Muscle layer of duodenum (tissue), 2 donors: Measurements from ENCODE around the gene NTPCR.

Experiments used
- H3K27ac ChIP-seq: one replicate; pipeline ENCODE4 v1.7.0; 2013; ENCODE audit warnings: mild to moderate bottlenecking, low read length
- H3K27me3 ChIP-seq: one replicate; pipeline ENCODE4 v1.7.0; 2013; ENCODE audit warnings: low read depth, mild to moderate bottlenecking, control low read depth, low read length
- H3K36me3 ChIP-seq, 2 donors: one replicate each; pipeline ENCODE4 v1.7.0; 2013; ENCODE audit warnings: low read length in 2 of 2, control low read depth in 1 of 2, mild to moderate bottlenecking in 1 of 2; ENCODE audit not compliant: insufficient read depth in 2 of 2, control insufficient read depth in 1 of 2
- H3K4me1 ChIP-seq, 2 donors: one replicate each; pipeline ENCODE4 v1.7.0; 2013; ENCODE audit warnings: low read length in 2 of 2, mild to moderate bottlenecking in 2 of 2, control low read depth in 1 of 2, moderate library complexity in 1 of 2; ENCODE audit not compliant: insufficient read depth in 2 of 2, control insufficient read depth in 1 of 2
- H3K4me3 ChIP-seq, 2 donors: one replicate each; pipeline ENCODE4 v1.7.0; 2013; ENCODE audit warnings: low read length in 2 of 2, low read depth in 1 of 2, mild to moderate bottlenecking in 1 of 2
- H3K9me3 ChIP-seq, 2 donors: one replicate each; pipeline ENCODE4 v1.7.0; 2013; ENCODE audit warnings: low read length in 2 of 2, control low read depth in 1 of 2, mild to moderate bottlenecking in 1 of 2; ENCODE audit not compliant: control insufficient read depth in 1 of 2
- donor health status: healthy.

NTPCR gene

GRCh38 chr1:232932486-232933425, 17.7 kb upstream of the NTPCR start:
- Histone ChIP-seq H3K4me3 (no peak overlapping the region), H3K36me3 (no peaks in the 10 kb centered on the region), H3K9me3 (no peaks in the 10 kb centered on the region), H3K27me3 (no peaks in the 10 kb centered on the region), H3K27ac (no peak overlapping the region), H3K4me1 (no peaks in the 10 kb centered on the region)

- Histone ChIP-seq H3K4me1 (no peaks in the 10 kb centered on the region), H3K36me3 (no peaks in the 10 kb centered on the region), H3K9me3 (no peaks in the 10 kb centered on the region), H3K27me3 (no peaks in the 10 kb centered on the region), H3K4me3 (no peak overlapping the region), H3K27ac (no peak overlapping the region)
These were observed 13.5 kb upstream of the NTPCR start for GRCh38 chr1:232936941-232937340.

- Histone ChIP-seq H3K27ac (no peak overlapping the region), H3K4me1 (no peaks in the 10 kb centered on the region), H3K27me3 (no peaks in the 10 kb centered on the region), H3K36me3 (no peaks in the 10 kb centered on the region), H3K9me3 (no peaks in the 10 kb centered on the region), H3K4me3 (no peak overlapping the region)
These were observed 12.6 kb upstream of the NTPCR start for GRCh38 chr1:232937741-232938375.

GRCh38 chr1:232938926-232939325, 11.5 kb upstream of the NTPCR start:
- no peaks in the 10 kb centered on the region for H3K4me1 ChIP-seq
- no peak overlapping the region for H3K4me3 ChIP-seq
- H3K27me3 ChIP-seq: no peaks in the 10 kb centered on the region
- H3K36me3 ChIP-seq: no peaks in the 10 kb centered on the region
- no peaks in the 10 kb centered on the region for H3K9me3 ChIP-seq
- H3K27ac ChIP-seq: no peak overlapping the region

GRCh38 chr1:232939748-232940147, 10.7 kb upstream of the NTPCR start:
- Histone ChIP-seq H3K36me3 (no peaks in the 10 kb centered on the region), H3K27ac (no peak overlapping the region), H3K9me3 (no peaks in the 10 kb centered on the region), H3K4me3 (no peak overlapping the region), H3K27me3 (no peaks in the 10 kb centered on the region), H3K4me1 (no peaks in the 10 kb centered on the region)

- H3K9me3 ChIP-seq: no peaks in the 10 kb centered on the region
- no peak overlapping the region for H3K27ac ChIP-seq
- H3K36me3 ChIP-seq: no peaks in the 10 kb centered on the region
- H3K4me1 ChIP-seq: no peaks in the 10 kb centered on the region
- H3K27me3 ChIP-seq: no peaks in the 10 kb centered on the region
- H3K4me3 ChIP-seq: no peak overlapping the region
These were observed 10.1 kb upstream of the NTPCR start for GRCh38 chr1:232940262-232940661.

- Histone ChIP-seq H3K4me3 (no peak overlapping the region), H3K27me3 (no peaks in the 10 kb centered on the region), H3K36me3 (no peaks in the 10 kb centered on the region), H3K27ac (no peak overlapping the region), H3K9me3 (no peaks in the 10 kb centered on the region), H3K4me1 (no peaks in the 10 kb centered on the region)
These were observed 7.8 kb upstream of the NTPCR start for GRCh38 chr1:232942413-232943294.

GRCh38 chr1:232943679-232944252, 6.6 kb upstream of the NTPCR start:
- Histone ChIP-seq H3K4me3 (no peak overlapping the region), H3K27me3 (no peaks in the 10 kb centered on the region), H3K36me3 (no peaks in the 10 kb centered on the region), H3K9me3 (no peaks in the 10 kb centered on the region), H3K27ac (no peak overlapping the region), H3K4me1 (no peaks in the 10 kb centered on the region)

- Histone ChIP-seq H3K4me1 (no peaks in the 10 kb centered on the region), H3K27me3 (no peaks in the 10 kb centered on the region), H3K4me3 (no peak overlapping the region), H3K27ac (no peak overlapping the region), H3K9me3 (no peaks in the 10 kb centered on the region), H3K36me3 (no peaks in the 10 kb centered on the region)
These were observed 6.1 kb upstream of the NTPCR start for GRCh38 chr1:232944347-232944746.

GRCh38 chr1:232949636-232950196, 695 bp upstream of the NTPCR start:
- peak overlapping the region; percentile 84 to 96 for H3K4me3 ChIP-seq
- peaks cover 7 to 14% of the 10 kb centered on the region in 2 donors for H3K4me1 ChIP-seq
- H3K9me3 ChIP-seq: no peaks in the 10 kb centered on the region
- H3K27me3 ChIP-seq: no peaks in the 10 kb centered on the region
- H3K27ac ChIP-seq: peak overlapping the region; percentile 89
- H3K36me3 ChIP-seq: no peaks in the 10 kb centered on the region
